ENCODE data around the gene MRGPRF.
"Not testable (repeated sequence)": the region's sequence is repeated elsewhere in the genome, so short reads cannot be mapped to it uniquely, and the experiment has no call there.

The MRGPRF gene

DNA sequence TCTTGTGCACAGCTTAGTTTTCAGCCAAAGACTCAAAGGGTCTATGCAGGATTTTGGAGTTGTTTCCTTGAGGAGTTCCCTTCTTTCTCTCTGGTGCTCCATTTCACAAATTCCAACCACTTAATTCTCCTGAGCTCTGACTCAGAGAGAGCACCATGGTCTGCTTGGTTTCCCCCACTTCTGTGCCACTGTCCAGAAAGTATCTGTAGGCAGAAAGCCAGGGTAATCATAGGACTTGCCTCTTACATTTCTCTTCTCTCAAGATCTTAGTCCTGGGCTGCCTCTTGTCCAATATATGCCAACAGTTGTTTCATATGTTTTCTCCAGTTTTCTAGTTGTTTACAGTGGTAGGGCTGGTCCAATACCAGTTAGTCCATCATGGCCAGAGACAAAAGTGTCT, 25.8 kb downstream of the MRGPRF start:
- H3K4me1 Mint-ChIP-seq (ENCODE audit: low read depth): no peaks in the 10 kb centered on the region
- peaks cover 60% of the 10 kb centered on the region for H3K27me3 Mint-ChIP-seq
- H3K9me3 Mint-ChIP-seq: peaks cover 10% of the 10 kb centered on the region
- H3K27ac Mint-ChIP-seq: no peak overlapping the region
- no peaks in the 10 kb centered on the region for H3K36me3 Mint-ChIP-seq (ENCODE audit: low read depth)
- H3K4me3 Mint-ChIP-seq: no peak overlapping the region
- intact Hi-C loops (cut with micrococcal nuclease): no loop called here

DNA sequence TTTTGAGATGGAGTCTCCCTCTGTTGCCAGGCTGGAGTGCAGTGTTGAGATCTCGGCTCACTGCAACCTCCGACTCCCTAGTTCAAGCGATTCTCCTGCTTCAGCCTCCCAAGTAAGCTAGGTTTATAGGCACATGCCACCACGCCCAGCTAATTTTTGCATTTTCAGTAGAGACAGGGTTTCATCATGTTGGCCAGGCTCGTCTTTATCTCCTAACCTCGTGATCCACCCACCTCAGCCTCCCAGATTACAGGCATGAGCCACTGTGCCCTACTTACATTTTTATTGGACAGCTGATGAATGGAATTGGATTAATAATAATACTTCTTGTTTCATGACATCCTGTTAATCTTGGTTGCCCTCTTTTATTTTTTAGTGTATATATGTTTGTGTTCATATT, 29.2 kb downstream of the MRGPRF start:
- H3K36me3 Mint-ChIP-seq (ENCODE audit: low read depth): no peaks in the 10 kb centered on the region
- H3K4me3 Mint-ChIP-seq: no peak overlapping the region
- peaks cover 10% of the 10 kb centered on the region for H3K9me3 Mint-ChIP-seq
- H3K27me3 Mint-ChIP-seq: peaks cover 57% of the 10 kb centered on the region
- H3K4me1 Mint-ChIP-seq (ENCODE audit: low read depth): no peaks in the 10 kb centered on the region
- H3K27ac Mint-ChIP-seq: no peak overlapping the region
- intact Hi-C loops (cut with micrococcal nuclease): no loop called here

DNA sequence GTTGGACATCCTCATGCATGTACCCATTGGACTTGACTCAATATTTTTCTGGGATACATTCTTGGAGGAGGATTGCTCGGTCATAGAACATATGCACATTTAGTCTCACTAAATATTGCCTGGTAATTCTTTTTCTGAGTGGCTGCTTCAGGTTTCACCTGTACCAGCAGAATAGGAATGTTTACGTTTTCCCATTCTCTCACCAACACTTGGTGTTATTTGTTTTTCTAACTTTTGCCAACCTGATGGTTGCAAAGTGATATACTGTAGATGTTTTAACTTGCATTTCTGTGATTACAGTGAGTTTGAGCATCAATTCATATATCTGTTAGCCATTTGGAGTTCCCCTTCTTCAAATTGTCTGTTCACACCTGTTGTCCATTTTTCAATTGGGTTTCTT, 30.9 kb downstream of the MRGPRF start:
- Mint-ChIP-seq H3K4me1 (ENCODE audit: low read depth) (no peaks in the 10 kb centered on the region), H3K36me3 (ENCODE audit: low read depth) (no peaks in the 10 kb centered on the region), H3K27ac (no peak overlapping the region), H3K9me3 (peaks cover 10% of the 10 kb centered on the region), H3K27me3 (peaks cover 58% of the 10 kb centered on the region), H3K4me3 (no peak overlapping the region)
- intact Hi-C loops (cut with micrococcal nuclease): no loop called here

DNA sequence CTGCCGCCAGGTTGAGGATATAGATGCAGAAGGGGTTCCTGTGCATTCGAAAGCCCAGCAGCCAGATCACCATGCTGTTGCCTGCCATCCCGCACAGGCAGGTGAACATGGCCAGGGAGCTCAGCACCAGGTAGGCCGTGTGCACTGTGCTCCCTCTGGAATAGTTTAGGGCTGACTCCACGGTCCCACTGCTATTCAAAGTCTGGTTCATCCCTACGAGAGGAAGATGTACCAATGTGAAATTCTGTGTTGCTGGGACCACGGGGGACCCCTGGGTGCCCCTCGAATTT, 32.3 kb downstream of the MRGPRF start, which contains the start of gene MRGPRD:
Gene MRGPRD, minus strand, starts transcription at position 211 of the 290 bp plus-strand sequence. Its CDS starts 0 bp downstream, at position 211.
- H3K36me3 Mint-ChIP-seq (ENCODE audit: low read depth): no peaks in the 10 kb centered on the region
- H3K9me3 Mint-ChIP-seq: no peaks in the 10 kb centered on the region
- H3K4me3 Mint-ChIP-seq: no peak within 1 kb of the TSS
- H3K27me3 Mint-ChIP-seq: peaks cover 53% of the 10 kb centered on the region
- H3K4me1 Mint-ChIP-seq (ENCODE audit: low read depth): no peaks in the 10 kb centered on the region
- no peak within 1 kb of the TSS for H3K27ac Mint-ChIP-seq
- intact Hi-C loops (cut with micrococcal nuclease): no loop called here

DNA sequence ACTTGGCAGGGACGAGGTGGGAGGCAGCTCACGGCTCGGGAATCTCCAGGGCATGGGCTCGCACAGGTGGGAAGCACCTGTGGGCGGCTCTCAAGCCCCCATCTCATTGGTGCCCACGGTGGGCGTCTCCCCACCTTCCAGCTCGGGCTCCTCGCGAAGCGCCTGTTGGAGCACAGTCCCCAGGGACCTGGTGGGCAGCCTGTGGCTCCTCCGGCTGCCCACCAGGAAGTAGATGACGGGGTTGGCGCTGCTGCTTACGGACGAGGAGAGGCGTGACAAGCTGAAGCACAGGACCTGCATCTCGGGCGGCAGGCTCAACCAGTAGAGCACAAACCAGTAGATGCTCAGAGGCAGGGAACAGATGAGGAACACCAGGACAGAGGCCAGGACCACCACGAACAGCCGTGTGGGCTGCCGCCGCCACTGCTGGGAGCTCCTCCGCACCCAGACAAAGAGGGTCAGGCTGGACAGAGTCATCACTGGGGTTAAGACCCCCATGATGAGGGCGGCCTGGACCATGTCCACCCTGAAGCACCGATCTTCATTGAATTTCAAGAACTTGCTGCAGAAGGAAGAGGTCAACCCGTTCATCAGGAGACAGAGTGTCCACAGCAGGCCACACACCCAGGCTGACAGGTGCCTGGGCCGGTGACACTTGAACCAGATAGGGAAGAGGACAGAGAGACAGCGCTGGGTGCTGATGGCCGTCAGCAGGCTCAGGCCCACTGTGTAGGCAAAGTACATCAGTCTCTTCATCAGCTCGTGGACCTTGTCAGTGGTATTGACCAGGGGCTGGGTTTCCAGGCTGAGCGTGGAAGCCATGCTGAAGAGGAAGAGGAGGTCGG, 32.9 kb downstream of the MRGPRF start:
- H3K36me3 Mint-ChIP-seq (ENCODE audit: low read depth): no peaks in the 10 kb centered on the region

DNA sequence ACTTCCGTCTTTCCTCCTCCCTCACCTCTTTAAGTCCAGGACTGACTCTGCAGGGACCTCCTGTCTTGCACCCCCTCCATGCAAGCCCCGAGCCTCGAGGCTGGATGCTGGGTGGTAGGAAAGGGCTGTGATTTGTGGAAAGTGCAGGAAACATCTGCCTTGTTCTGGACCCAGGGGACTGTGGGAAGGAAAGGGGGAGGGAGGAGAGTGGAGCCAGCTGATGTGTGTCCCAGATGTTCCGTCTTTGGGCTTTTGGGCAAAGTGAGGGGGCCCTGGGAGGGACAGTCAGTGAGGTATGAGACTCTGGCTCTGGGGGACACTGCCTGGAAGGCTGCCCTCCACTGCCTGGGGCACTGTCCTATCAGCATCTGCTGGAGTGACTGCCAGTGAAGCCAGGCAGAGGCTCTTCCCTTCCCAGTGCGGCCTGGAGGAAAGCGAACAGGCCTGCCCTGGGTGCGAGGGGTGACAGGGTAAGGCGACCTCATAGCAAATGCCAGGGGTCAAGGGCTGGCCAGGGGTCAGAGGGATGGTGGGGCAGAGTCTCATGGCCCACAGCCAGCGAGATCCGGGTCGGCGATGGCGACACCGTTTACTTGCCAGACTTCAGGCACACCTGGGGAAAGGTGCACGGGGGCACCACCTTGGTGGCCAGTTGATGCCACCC, 34.0 kb downstream of the MRGPRF start:
- intact Hi-C loops (cut with micrococcal nuclease): no loop called here
- H3K4me3 Mint-ChIP-seq: no peak overlapping the region
- no peaks in the 10 kb centered on the region for H3K9me3 Mint-ChIP-seq
- peaks cover 44% of the 10 kb centered on the region for H3K27me3 Mint-ChIP-seq
- H3K27ac Mint-ChIP-seq: no peak overlapping the region
- H3K36me3 Mint-ChIP-seq (ENCODE audit: low read depth): no peaks in the 10 kb centered on the region
- peaks cover 5% of the 10 kb centered on the region for H3K4me1 Mint-ChIP-seq (ENCODE audit: low read depth)

More for the DNA sequence above, 32.9 kb downstream of the MRGPRF start:
- Mint-ChIP-seq H3K9me3 (no peaks in the 10 kb centered on the region), H3K27ac (no peak overlapping the region), H3K4me1 (ENCODE audit: low read depth) (no peaks in the 10 kb centered on the region), H3K4me3 (no peak overlapping the region), H3K27me3 (peaks cover 49% of the 10 kb centered on the region)
- intact Hi-C loops (cut with micrococcal nuclease): no loop called here

DNA sequence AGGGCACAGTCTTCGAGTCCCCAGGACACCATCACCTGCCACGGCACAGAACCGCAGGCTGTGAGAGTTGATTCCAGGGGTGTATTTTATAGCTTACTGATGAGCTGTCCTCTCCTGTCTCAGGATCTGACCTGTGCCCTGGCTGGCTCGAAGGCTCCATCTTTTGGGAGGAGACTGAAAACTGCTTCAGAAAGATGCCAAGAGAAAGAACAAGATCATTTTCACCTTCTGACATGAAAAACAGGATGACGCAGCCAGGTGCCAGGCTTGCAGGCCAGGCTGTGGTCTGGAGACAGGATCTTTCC, 34.5 kb downstream of the MRGPRF start:
- Mint-ChIP-seq H3K4me3 (no peak overlapping the region), H3K4me1 (ENCODE audit: low read depth) (peaks cover 5% of the 10 kb centered on the region), H3K36me3 (ENCODE audit: low read depth) (no peaks in the 10 kb centered on the region), H3K9me3 (no peaks in the 10 kb centered on the region), H3K27me3 (peaks cover 45% of the 10 kb centered on the region), H3K27ac (no peak overlapping the region)
- intact Hi-C loops (cut with micrococcal nuclease): no loop called here

DNA sequence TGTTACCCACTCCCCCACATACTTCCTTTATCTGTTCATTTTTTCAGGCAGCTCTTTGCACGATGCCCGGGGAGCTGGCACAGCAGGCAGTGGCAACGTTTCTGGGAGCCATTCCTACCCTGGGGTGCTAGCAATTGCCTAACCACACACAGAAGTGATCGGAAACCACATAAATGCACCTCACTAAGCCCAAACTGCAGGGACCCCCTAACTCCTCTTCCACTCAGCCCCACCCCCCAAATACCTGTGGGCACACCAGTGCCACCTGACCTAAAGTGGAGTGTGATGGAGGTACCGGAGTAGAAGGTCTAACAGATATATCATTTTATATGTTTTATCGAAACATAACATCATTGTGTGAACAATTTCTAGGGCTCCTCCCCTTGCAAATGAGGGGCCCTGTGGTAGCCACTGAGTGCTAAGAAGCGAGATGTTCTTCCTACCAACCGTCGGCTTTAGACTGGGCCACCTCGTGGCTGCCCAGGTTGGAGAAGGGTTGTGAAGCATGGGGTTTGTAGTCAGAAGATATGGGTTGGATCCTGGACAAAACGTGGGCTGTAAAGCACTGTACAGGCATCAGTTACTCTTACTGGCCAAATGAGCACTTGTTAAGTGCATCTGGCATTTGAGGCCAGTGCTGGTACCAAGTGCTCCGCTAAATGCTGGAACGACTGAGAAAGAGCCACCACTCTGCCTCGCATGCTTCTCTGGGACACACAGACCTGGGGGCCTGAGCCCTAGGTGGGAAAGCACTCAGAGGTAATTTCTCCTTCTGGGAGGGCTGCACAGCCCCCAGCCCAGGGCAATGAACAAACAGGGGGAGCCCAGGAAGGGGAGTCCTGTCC, 35.0 kb downstream of the MRGPRF start:
- no peaks in the 10 kb centered on the region for H3K9me3 Mint-ChIP-seq
- H3K4me3 Mint-ChIP-seq: no peak overlapping the region
- intact Hi-C loops (cut with micrococcal nuclease): no loop called here
- H3K27ac Mint-ChIP-seq: no peak overlapping the region
- peaks cover 5% of the 10 kb centered on the region for H3K4me1 Mint-ChIP-seq (ENCODE audit: low read depth)
- no peaks in the 10 kb centered on the region for H3K36me3 Mint-ChIP-seq (ENCODE audit: low read depth)
- H3K27me3 Mint-ChIP-seq: peaks cover 47% of the 10 kb centered on the region

DNA sequence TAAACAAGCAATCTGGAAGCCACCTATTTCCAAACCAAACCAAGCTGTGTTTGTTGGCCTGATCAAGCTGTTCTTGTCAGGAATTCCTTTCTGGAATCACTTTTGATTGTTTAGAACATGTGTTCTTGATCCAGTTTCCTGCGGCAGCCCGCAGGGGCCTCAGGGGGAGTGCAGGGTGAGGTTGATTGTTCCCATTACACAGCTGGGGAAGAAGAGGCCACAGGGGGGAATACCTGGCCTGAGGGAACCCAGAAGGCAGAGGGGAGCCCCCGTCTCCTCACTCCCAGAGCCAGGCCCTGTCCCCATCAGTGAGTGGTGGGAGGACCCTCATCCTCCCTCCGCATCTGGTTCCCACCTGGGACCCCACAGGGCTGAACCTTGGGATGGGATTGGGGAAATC, 36.5 kb downstream of the MRGPRF start:
- no peaks in the 10 kb centered on the region for H3K9me3 Mint-ChIP-seq
- intact Hi-C loops (cut with micrococcal nuclease): no loop called here
- no peak overlapping the region for H3K4me3 Mint-ChIP-seq
- no peaks in the 10 kb centered on the region for H3K36me3 Mint-ChIP-seq (ENCODE audit: low read depth)
- H3K27me3 Mint-ChIP-seq: peaks cover 45% of the 10 kb centered on the region
- H3K4me1 Mint-ChIP-seq (ENCODE audit: low read depth): peaks cover 5% of the 10 kb centered on the region
- no peak overlapping the region for H3K27ac Mint-ChIP-seq

DNA sequence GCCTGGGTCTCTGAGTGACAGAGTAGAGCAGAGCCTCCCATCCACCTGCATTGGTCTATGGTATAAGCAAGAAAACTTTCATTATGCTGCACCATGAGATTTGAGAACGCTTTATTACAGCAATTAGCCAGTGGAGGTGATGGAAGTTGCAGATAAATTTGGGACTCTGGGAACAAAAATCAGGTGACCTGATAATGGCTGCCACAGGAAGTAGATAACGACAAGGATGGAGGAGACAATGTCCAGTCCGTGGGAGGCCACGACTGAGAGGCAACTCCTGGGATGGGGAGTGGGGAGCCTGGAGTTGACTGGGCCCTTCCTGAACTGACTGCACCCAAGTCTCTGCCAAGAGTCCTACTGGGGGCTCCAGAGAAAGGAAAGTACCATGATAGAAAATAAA, 37.0 kb downstream of the MRGPRF start:
- no peak overlapping the region for H3K4me3 Mint-ChIP-seq
- no peaks in the 10 kb centered on the region for H3K36me3 Mint-ChIP-seq (ENCODE audit: low read depth)
- intact Hi-C loops (cut with micrococcal nuclease): no loop called here
- H3K4me1 Mint-ChIP-seq (ENCODE audit: low read depth): peaks cover 5% of the 10 kb centered on the region
- no peaks in the 10 kb centered on the region for H3K9me3 Mint-ChIP-seq
- no peak overlapping the region for H3K27ac Mint-ChIP-seq
- H3K27me3 Mint-ChIP-seq: peaks cover 43% of the 10 kb centered on the region

DNA sequence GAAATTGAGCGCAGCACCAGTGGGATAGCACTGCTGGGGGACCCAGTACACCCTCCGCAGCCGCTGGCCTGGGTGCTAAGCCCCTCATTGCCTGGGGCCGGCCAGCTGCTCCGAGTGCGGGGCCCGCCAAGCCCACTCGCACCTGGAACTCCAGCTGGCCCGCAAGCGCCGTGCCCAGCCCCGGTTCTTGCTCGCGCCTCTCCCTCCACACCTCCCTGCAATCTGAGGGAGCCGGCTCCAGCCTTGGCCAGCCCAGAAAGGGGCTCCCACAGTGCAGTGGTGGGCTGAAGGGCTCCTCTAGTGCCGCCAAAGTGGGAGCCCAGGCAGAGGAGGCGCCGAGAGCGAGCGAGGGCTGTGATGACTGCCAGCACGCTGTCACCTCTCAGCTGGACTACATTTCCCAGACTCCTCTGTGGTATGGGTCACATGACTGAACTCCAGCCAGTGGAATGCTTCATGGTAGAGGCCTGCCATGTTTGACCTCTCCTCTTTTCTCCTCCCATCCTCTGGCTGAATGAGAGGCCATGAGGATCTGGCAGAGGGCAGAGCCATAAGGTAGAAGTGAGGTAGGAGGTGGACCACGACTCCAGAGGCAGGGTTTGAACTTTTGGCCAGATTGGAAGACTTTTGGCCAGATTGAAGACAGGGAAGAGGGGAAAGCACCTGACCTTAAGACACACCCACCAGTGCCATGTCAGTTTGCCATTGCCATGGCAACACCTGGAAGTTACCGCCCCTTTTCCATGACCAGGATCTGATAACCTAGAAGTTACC, 38.4 kb downstream of the MRGPRF start:
- Mint-ChIP-seq H3K4me3 (no peak overlapping the region), H3K27me3 (peaks cover 40% of the 10 kb centered on the region), H3K9me3 (no peaks in the 10 kb centered on the region), H3K27ac (no peak overlapping the region), H3K36me3 (ENCODE audit: low read depth) (no peaks in the 10 kb centered on the region), H3K4me1 (ENCODE audit: low read depth) (peaks cover 5% of the 10 kb centered on the region)
- intact Hi-C loops (cut with micrococcal nuclease): no loop called here

DNA sequence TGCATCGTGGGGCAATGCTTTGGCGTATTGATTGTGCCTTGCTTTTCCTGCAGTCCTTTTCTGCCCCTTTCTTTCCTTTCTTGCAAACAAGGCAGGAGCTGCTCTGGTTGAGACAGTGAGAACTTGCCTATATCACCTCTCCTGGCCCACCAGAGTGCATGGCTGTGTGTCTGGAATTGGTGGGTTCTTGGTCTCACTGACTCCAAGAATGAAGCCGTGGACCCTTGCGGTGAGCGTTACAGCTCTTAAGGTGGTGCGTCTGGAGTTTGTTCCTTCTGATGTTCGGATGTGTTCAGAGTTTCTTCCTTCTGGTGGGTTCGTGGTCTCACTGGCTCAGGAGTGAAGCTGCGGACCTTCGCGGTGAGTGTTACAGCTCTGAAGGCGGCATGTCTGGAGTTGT, 39.3 kb downstream of the MRGPRF start:
- intact Hi-C loops (cut with micrococcal nuclease); H3K36me3 Mint-ChIP-seq (ENCODE audit: low read depth); H3K9me3 Mint-ChIP-seq; H3K4me3 Mint-ChIP-seq; H3K4me1 Mint-ChIP-seq (ENCODE audit: low read depth); H3K27ac Mint-ChIP-seq: not testable (repeated sequence)
- peaks cover 35% of the 10 kb centered on the region for H3K27me3 Mint-ChIP-seq

DNA sequence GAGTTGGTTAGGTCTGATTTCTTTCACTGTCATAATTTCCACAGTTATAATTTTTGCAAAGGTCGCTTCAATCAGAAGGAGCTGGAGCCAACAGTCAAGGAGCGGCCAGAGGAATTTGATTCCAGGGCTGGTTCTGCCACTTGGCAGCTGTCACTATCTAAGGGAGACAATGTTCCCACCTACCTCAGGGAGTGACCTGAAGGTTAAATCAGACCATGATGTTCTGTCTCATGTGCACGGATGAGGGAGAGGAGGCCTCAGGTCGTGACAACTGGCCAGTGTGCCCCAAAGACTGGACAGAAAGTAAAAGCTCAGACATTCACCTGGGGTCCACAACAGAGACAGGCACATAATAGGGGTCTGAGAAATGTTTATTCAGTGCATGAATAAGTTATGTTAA, 39.8 kb downstream of the MRGPRF start:
- H3K4me3 Mint-ChIP-seq: no peak overlapping the region
- intact Hi-C loops (cut with micrococcal nuclease): no loop called here
- H3K9me3 Mint-ChIP-seq: no peaks in the 10 kb centered on the region
- peaks cover 5% of the 10 kb centered on the region for H3K4me1 Mint-ChIP-seq (ENCODE audit: low read depth)
- H3K27me3 Mint-ChIP-seq: peaks cover 34% of the 10 kb centered on the region
- H3K36me3 Mint-ChIP-seq (ENCODE audit: low read depth): no peaks in the 10 kb centered on the region
- H3K27ac Mint-ChIP-seq: no peak overlapping the region
